Activated CD4-positive, alpha-beta memory T cell treated with anti-CD3 and anti-CD28 coated beads for 36 hours (primary cell): ENCODE measurements around the gene CELA3A. TPM values are rescaled to one million over a fixed set of nuclear protein-coding genes. Genes with fewer than 3 reads are reported as not detected.
A peak's percentile ranks its signal among the peaks of the same experiment; 100 is the strongest.
"Not testable (repeated sequence)": the region's sequence is repeated elsewhere in the genome, so short reads cannot be mapped to it uniquely, and the experiment has no call there.

ENCODE experiments used
- CTCF ChIA-PET: fragments of 350-600 bp; sonication (Branson Sonifier 250); formaldehyde crosslinking; loops from one replicate; lab custom pipeline; 2021; ENCODE audit warnings: antibody characterized with exemption, inconsistent platforms; lab: Charles Lee
- POLR2A ChIA-PET: fragments of 350-600 bp; sonication (Branson Sonifier 250); formaldehyde crosslinking; loops from one replicate; lab custom pipeline; 2021; ENCODE audit warnings: antibody characterized with exemption; lab: Charles Lee
- DNase-seq: peaks from one replicate; pipeline ENCODE4 v3.0.0-alpha.2; 2020
- H3K27ac Mint-ChIP-seq: one replicate; pipeline ENCODE4 v1.8.0; 2021; ENCODE audit warnings: mixed read lengths
- H3K27me3 Mint-ChIP-seq: one replicate; pipeline ENCODE4 v1.8.0; 2021; ENCODE audit warnings: mixed read lengths
- H3K36me3 Mint-ChIP-seq: one replicate; pipeline ENCODE4 v1.8.0; 2021; ENCODE audit warnings: mixed read lengths
- H3K4me1 Mint-ChIP-seq: one replicate; pipeline ENCODE4 v1.8.0; 2021; ENCODE audit warnings: low read depth, mixed read lengths
- H3K4me3 Mint-ChIP-seq: one replicate; pipeline ENCODE4 v1.8.0; 2021; ENCODE audit warnings: mild to moderate bottlenecking, mixed read lengths
- H3K9me3 Mint-ChIP-seq: one replicate; pipeline ENCODE4 v1.8.0; 2021; ENCODE audit warnings: mixed read lengths
- intact Hi-C: fragments of 100-400 bp; cut with micrococcal nuclease; formaldehyde crosslinking; loops from one replicate; pipeline ENCODE4 v1.15.1; 2023
- total RNA-seq, 2 experiments: library from RNA; stranded (reverse); gene quantifications; one replicate each; pipeline ENCODE4 v1.2.3, GENCODE V29; 2021

CELA3A gene
- total RNA-seq, 2 experiments from 2014 or later, result not detected

DNA sequence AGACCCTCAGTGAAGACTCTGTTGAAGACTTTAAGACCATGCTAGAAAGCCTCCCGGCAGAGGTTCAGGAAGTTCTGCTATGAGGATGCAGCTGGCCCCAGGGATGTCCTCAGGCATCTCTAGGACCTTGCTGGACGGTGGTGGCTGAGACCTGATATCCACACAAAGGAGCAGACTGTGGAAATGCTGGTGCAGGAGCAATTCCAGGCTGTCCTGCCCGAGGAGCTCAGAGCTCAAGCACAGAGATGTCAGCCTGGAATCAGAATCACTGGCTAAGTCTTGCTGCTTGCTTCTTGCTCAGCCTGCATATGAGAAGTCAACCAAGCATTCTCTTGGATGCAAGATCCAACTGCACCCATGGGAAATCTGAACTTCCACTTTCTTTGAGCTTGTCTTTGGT lies 29.0 kb downstream of the CELA3A start:
- Mint-ChIP-seq H3K27me3 (no peaks in the 10 kb centered on the region), H3K36me3 (peaks cover 14% of the 10 kb centered on the region), H3K4me3 (no peak overlapping the region), H3K27ac (no peak overlapping the region), H3K9me3 (no peaks in the 10 kb centered on the region), H3K4me1 (peaks cover 35% of the 10 kb centered on the region)
- CTCF ChIA-PET, result interaction anchor here (0.7 to 1.5 kb wide), 2 partner anchors 8 to 9 kb away, joined by 3 to 6 read pairs; no protein-coding TSS in a partner anchor
- intact Hi-C loops, result no loop called here
- POLR2A ChIA-PET, result interaction anchor here (0.9 to 1.6 kb wide), 3 partner anchors 10 to 63 kb away, joined by 3 to 9 read pairs (median 5); partner anchors contain the start of gene CDC42
- no peak for DNase-seq

GRCh38 chr1:22031214-22031962 lies 29.9 kb downstream of the CELA3A start:
- Mint-ChIP-seq H3K36me3 (peaks cover 10% of the 10 kb centered on the region), H3K27ac (peak overlapping the region; percentile 72), H3K9me3 (no peaks in the 10 kb centered on the region), H3K4me1 (peaks cover 29% of the 10 kb centered on the region), H3K4me3 (peak overlapping the region; percentile 2), H3K27me3 (no peaks in the 10 kb centered on the region)
- DNase-seq, result peak; percentile 67
- ChIA-PET CTCF (interaction anchor here (0.7 to 1.5 kb wide), 4 partner anchors 8 to 10 kb away, joined by 3 to 6 read pairs (median 4); no protein-coding TSS in a partner anchor), POLR2A (interaction anchor here (0.9 to 1.6 kb wide), 3 partner anchors 9 to 62 kb away, joined by 3 to 9 read pairs (median 5); partner anchors contain the start of gene CDC42)
- intact Hi-C loops, result no loop called here

DNA sequence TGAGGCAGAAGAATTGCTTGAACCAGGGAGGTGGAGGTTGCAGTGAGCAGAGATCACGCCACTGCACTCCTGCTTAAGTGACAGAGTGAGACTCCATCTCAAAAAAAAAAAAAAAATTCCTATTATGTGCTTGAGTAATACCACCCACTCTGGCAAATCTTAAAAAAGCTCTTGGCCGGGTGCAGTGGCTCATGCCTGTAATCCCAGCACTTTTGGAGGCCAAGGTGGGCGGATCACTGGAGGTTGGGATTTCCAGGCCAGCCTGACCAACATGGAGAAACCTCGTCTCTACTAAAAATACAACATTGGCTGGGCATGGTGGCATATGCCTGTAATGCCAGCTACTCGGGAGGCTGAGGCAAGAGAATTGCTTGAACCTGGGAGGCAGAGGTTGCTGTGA lies 33.4 kb downstream of the CELA3A start:
- Mint-ChIP-seq H3K4me1 (peaks cover 35% of the 10 kb centered on the region), H3K27ac (peak overlapping the region; percentile 23)
- intact Hi-C loops, H3K36me3 Mint-ChIP-seq, H3K27me3 Mint-ChIP-seq, DNase-seq, CTCF ChIA-PET, H3K4me3 Mint-ChIP-seq, H3K9me3 Mint-ChIP-seq: not testable (repeated sequence)
- POLR2A ChIA-PET, result interaction anchor here (0.7 kb wide), 1 partner anchor 10 kb away, joined by 3 read pairs; no protein-coding TSS in a partner anchor

DNA sequence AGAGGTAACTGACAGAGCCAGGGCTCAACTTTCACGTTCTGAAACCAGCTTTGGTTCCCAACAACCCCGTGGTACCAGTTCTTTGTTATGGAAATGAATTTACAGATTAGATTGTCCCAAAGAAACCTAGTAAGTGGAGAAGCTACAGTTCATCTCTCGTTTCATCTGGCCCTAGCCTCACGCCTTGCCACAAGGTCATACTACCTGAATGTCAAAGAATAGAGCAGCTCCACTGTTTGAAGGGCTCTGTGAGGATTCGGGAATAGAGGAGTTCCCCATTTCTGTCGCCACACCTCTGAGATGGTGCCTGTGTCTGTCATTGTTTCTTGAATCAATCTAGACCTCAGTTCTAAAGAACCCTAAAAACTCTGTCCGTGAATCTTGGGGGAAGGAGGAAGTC lies 36.1 kb downstream of the CELA3A start:
- ChIA-PET POLR2A (interaction anchor here (1.4 to 3.8 kb wide), 3 partner anchors 9 to 16 kb away, joined by 4 to 63 read pairs (median 58); partner anchors contain the start of gene CDC42), CTCF (interaction anchor here (1.0 to 3.5 kb wide), 4 partner anchors 10 to 68 kb away, joined by 3 to 36 read pairs (median 4); partner anchors contain the start of gene CDC42)

GRCh38 chr1:22038036-22038435 lies 36.6 kb downstream of the CELA3A start:
- H3K4me3 Mint-ChIP-seq, result no peak overlapping the region

More for the DNA sequence above, 36.1 kb downstream of the CELA3A start:
- Mint-ChIP-seq H3K4me3 (no peak overlapping the region), H3K4me1 (peaks cover 39% of the 10 kb centered on the region), H3K36me3 (no peaks in the 10 kb centered on the region), H3K27ac (peak overlapping the region; percentile 89), H3K27me3 (no peaks in the 10 kb centered on the region), H3K9me3 (no peaks in the 10 kb centered on the region)
- no peak for DNase-seq
- intact Hi-C loops, result no loop called here

DNA sequence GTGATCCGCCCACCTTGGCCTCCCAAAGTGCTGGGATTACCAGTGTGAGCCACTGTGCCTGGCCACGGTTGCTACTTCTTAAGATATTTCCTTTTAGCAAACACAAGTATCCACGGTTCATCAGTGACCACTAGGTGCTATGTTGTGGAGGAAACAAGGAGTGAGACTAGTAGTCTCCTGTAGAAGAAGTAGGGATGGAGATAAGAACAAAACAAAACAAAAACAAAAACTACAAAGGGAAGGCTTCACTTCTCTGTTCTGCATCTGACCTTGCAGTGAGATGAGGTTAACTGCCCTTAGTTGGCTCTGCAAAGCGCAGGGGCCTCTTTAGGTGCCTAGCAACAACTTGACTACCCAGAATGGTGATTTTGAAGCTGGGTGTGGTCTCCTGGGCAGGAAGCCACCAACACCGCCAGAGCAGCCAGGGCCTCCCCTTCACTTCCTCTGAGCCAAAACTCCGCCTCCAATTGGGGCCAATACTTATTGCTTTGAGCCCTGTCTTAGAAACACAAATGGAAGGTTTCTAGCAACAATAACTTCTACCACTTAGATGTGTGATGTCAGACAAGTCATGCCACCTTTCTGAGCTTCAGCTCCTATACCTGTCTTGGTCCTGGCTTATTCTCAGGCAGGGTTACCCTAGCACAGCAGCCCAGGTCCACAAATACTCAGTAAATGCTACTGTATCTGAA lies 38.3 kb downstream of the CELA3A start:
- Mint-ChIP-seq H3K4me3 (peak overlapping the region; percentile 69), H3K27me3 (no peaks in the 10 kb centered on the region), H3K4me1 (peaks cover 53% of the 10 kb centered on the region), H3K27ac (peak overlapping the region; percentile 97), H3K9me3 (no peaks in the 10 kb centered on the region), H3K36me3 (no peaks in the 10 kb centered on the region)
- ChIA-PET POLR2A (interaction anchor here (0.6 to 3.8 kb wide), 8 partner anchors 9 to 21 kb away, joined by 3 to 63 read pairs (median 7); partner anchors contain the start of gene CDC42), CTCF (interaction anchor here (0.7 to 3.5 kb wide), 9 partner anchors 8 to 1305 kb away, joined by 3 to 36 read pairs (median 4); partner anchors contain the start of genes CDC42 and HNRNPR)
- intact Hi-C loops, result loop anchor here (1.0 kb wide), 3 partner anchors 9 to 14 kb away; no protein-coding TSS in a partner anchor
- DNase-seq, result peak; percentile 95

More at GRCh38 chr1:22038036-22038435, 36.6 kb downstream of the CELA3A start:
- no peaks in the 10 kb centered on the region for H3K36me3 Mint-ChIP-seq
- peaks cover 43% of the 10 kb centered on the region for H3K4me1 Mint-ChIP-seq
- intact Hi-C loops, result no loop called here
- POLR2A ChIA-PET, result interaction anchor here (1.4 to 3.8 kb wide), 4 partner anchors 9 to 16 kb away, joined by 4 to 63 read pairs (median 34); partner anchors contain the start of gene CDC42
- peak overlapping the region; percentile 89 for H3K27ac Mint-ChIP-seq
- no peaks in the 10 kb centered on the region for H3K27me3 Mint-ChIP-seq
- CTCF ChIA-PET, result interaction anchor here (1.0 to 3.5 kb wide), 5 partner anchors 10 to 68 kb away, joined by 3 to 36 read pairs (median 5); partner anchors contain the start of gene CDC42
- DNase-seq, result no peak
- H3K9me3 Mint-ChIP-seq, result no peaks in the 10 kb centered on the region

DNA sequence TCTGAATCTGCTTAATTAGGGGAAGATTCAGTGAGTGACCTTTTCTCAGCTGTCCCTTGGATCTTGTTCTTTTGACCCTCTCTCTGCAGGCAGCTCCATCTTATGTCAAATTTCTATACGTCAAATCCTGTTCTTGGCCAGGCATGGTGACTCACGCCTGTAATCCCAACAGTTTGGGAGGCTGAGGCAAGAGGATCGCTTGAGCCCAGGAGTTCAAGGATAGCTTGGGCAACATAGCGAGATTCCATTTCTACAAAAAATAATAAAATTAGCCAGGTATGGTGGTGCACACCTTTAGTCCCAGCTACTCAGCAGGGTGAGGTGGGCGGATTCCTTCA lies 38.8 kb downstream of the CELA3A start:
- no peaks in the 10 kb centered on the region for H3K36me3 Mint-ChIP-seq
- peak; percentile 39 for DNase-seq
- peaks cover under 1% of the 10 kb centered on the region for H3K9me3 Mint-ChIP-seq
- CTCF ChIA-PET, result interaction anchor here (0.7 to 3.5 kb wide), 8 partner anchors 9 to 1304 kb away, joined by 3 to 36 read pairs (median 4); partner anchors contain the start of genes CDC42 and HNRNPR
- POLR2A ChIA-PET, result interaction anchor here (0.6 to 3.8 kb wide), 8 partner anchors 8 to 22 kb away, joined by 3 to 63 read pairs (median 7); partner anchors contain the start of gene CDC42
- H3K4me1 Mint-ChIP-seq, result peaks cover 59% of the 10 kb centered on the region
- no peaks in the 10 kb centered on the region for H3K27me3 Mint-ChIP-seq
- H3K27ac Mint-ChIP-seq, result peak overlapping the region; percentile 97
- H3K4me3 Mint-ChIP-seq, result peak overlapping the region; percentile 69
- intact Hi-C loops, result loop anchor here (1.0 kb wide), 2 partner anchors 8 to 15 kb away; no protein-coding TSS in a partner anchor

DNA sequence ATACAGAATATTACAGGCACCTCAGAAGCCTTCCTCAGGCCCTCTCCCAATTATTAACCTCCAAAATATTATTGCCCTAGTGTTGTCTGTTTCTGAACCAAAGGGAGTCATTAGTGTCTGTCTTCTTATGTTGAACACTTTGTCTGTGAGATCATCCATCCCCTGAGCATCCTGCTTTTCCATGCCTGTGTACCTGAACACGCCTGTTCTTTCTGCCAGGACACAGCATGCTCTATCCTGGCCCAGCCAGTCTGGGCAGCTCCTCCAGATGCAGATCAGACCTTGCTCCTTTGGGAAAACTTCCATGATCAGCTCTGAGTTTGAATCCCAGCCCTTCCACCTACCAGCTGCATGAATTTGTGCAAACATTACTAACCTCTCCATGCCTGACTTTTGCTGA lies 40.0 kb downstream of the CELA3A start:
- Mint-ChIP-seq H3K27me3 (no peaks in the 10 kb centered on the region), H3K27ac (peak overlapping the region; percentile 87), H3K4me1 (peaks cover 62% of the 10 kb centered on the region), H3K9me3 (peaks cover 3% of the 10 kb centered on the region), H3K4me3 (no peak overlapping the region), H3K36me3 (no peaks in the 10 kb centered on the region)
- ChIA-PET CTCF (interaction anchor here (1.4 kb wide), 1 partner anchor 16 kb away, joined by 4 read pairs; no protein-coding TSS in a partner anchor), POLR2A (interaction anchor here (1.0 to 1.2 kb wide), 2 partner anchors 11 to 17 kb away, joined by 4 to 5 read pairs; partner anchors contain the start of gene CDC42)
- DNase-seq, result no peak
- intact Hi-C loops, result no loop called here

- ChIA-PET POLR2A (interaction anchor here (1.5 kb wide), 1 partner anchor 10 kb away, joined by 5 read pairs; the partner anchor contains the start of gene CDC42), CTCF (no interaction called here)
- no peak for DNase-seq
- no peaks in the 10 kb centered on the region for H3K36me3 Mint-ChIP-seq
- no peaks in the 10 kb centered on the region for H3K27me3 Mint-ChIP-seq
- H3K9me3 Mint-ChIP-seq, result peaks cover 3% of the 10 kb centered on the region
- H3K4me1 Mint-ChIP-seq, result peaks cover 63% of the 10 kb centered on the region
- peak overlapping the region; percentile 55 for H3K27ac Mint-ChIP-seq
- intact Hi-C loops, result no loop called here
- no peak overlapping the region for H3K4me3 Mint-ChIP-seq
Observed at GRCh38 chr1:22043198-22043769, 41.8 kb downstream of the CELA3A start.

GRCh38 chr1:22044690-22045420 lies 43.4 kb downstream of the CELA3A start:
- DNase-seq, result no peak
- H3K36me3 Mint-ChIP-seq, result no peaks in the 10 kb centered on the region
- POLR2A ChIA-PET, result interaction anchor here (0.7 to 0.9 kb wide), 2 partner anchors 63 to 384 kb away, joined by 3 to 4 read pairs; no protein-coding TSS in a partner anchor
- H3K9me3 Mint-ChIP-seq, result peaks cover 3% of the 10 kb centered on the region
- H3K4me1 Mint-ChIP-seq, result peaks cover 62% of the 10 kb centered on the region
- no peaks in the 10 kb centered on the region for H3K27me3 Mint-ChIP-seq
- intact Hi-C loops, result loop anchor here (5.0 kb wide), 1 partner anchor 753 kb away; the partner anchor contains the start of gene ECE1
- no peak overlapping the region for H3K4me3 Mint-ChIP-seq
- CTCF ChIA-PET, result no interaction called here
- peak overlapping the region; percentile 52 for H3K27ac Mint-ChIP-seq
